Urinary bladder (tissue), 4 donors: ENCODE results near the gene SLC26A8. TPM values are rescaled to one million over a fixed set of nuclear protein-coding genes. Genes with fewer than 3 reads are reported as not detected.
"Not testable (repeated sequence)": the region's sequence is repeated elsewhere in the genome, so short reads cannot be mapped to it uniquely, and the experiment has no call there.

Experiments used
- DNase-seq: peaks from one replicate; pipeline ENCODE4 v3.0.0-alpha.2; 2015; ENCODE audit errors: extremely low spot score
- H3K27ac ChIP-seq: one replicate; pipeline ENCODE4 v1.5.1; 2013; ENCODE audit warnings: low read depth, mild to moderate bottlenecking, moderate library complexity
- H3K36me3 ChIP-seq: one replicate; pipeline ENCODE4 v1.6.1; 2013; ENCODE audit warnings: mild to moderate bottlenecking, moderate library complexity; ENCODE audit not compliant: insufficient read depth
- H3K4me1 ChIP-seq: one replicate; pipeline ENCODE4 v1.6.1; 2013; ENCODE audit warnings: mild to moderate bottlenecking, moderate library complexity; ENCODE audit not compliant: insufficient read depth
- H3K4me3 ChIP-seq: one replicate; pipeline ENCODE4 v1.5.1; 2013; ENCODE audit warnings: low read depth, low read length
- WGBS: extraction: QIAGEN DNeasy Blood & Tissue Kit; methylation state at CpG from one replicate; pipeline ENCODE4 v1.1.7; 2013; 5-methylcytosine and 5-hydroxymethylcytosine counted together
- polyA plus RNA-seq: library from polyadenylated mRNA; stranded (reverse); fragments of 200-250 nt; gene quantifications from one replicate; pipeline ENCODE4 v1.2.3, GENCODE V29; 2013
- total RNA-seq: library from RNA; depleted of rRNA; stranded (reverse); fragments of >200 nt; gene quantifications from one replicate; pipeline ENCODE4 v1.2.3, GENCODE V29; 2014
- donor health status: healthy with polysubstance abuse.
- donor health status: healthy.

SLC26A8 gene
- total and polyA plus RNA-seq, 2 donors, result 0.09 to 0.11 TPM

- no peak for DNase-seq
- no peak overlapping the region for H3K4me3 ChIP-seq
- H3K27ac ChIP-seq, result no peak overlapping the region
- no peaks in the 10 kb centered on the region for H3K4me1 ChIP-seq
- H3K36me3 ChIP-seq, result no peaks in the 10 kb centered on the region
- 92% methylated on average over 4 of the region's 4 CpGs for WGBS
Observed at GRCh38 chr6:35968821-35969220, 55.6 kb downstream of the SLC26A8 start.

GRCh38 chr6:35967076-35967774, 57.2 kb downstream of the SLC26A8 start:
- 86% methylated on average over 4 of the region's 4 CpGs for WGBS
- H3K27ac ChIP-seq, result no peak overlapping the region
- no peaks in the 10 kb centered on the region for H3K4me1 ChIP-seq
- no peak for DNase-seq
- no peak overlapping the region for H3K4me3 ChIP-seq
- H3K36me3 ChIP-seq, result no peaks in the 10 kb centered on the region

GRCh38 chr6:35962779-35963560, 61.5 kb downstream of the SLC26A8 start:
- WGBS, result 78% methylated on average over 14 of the region's 14 CpGs
- Histone ChIP-seq H3K4me1 (no peaks in the 10 kb centered on the region), H3K4me3 (no peak overlapping the region), H3K36me3 (no peaks in the 10 kb centered on the region), H3K27ac (no peak overlapping the region)
- DNase-seq, result no peak

GRCh38 chr6:35960187-35960586, 64.3 kb downstream of the SLC26A8 start:
- Histone ChIP-seq H3K27ac (no peak overlapping the region), H3K4me1 (no peaks in the 10 kb centered on the region), H3K4me3 (no peak overlapping the region), H3K36me3 (no peaks in the 10 kb centered on the region)
- WGBS, result 79% methylated on average over 2 of the region's 2 CpGs
- no peak for DNase-seq

- Histone ChIP-seq H3K36me3 (no peaks in the 10 kb centered on the region), H3K27ac (no peak overlapping the region), H3K4me1 (no peaks in the 10 kb centered on the region), H3K4me3 (no peak overlapping the region)
- WGBS, result 88% methylated on average over 4 of the region's 4 CpGs
- DNase-seq, result no peak
Observed at GRCh38 chr6:35955970-35956369, 68.5 kb downstream of the SLC26A8 start.

GRCh38 chr6:35955521-35955920, 68.9 kb downstream of the SLC26A8 start:
- no peak overlapping the region for H3K4me3 ChIP-seq
- H3K36me3 ChIP-seq, result no peaks in the 10 kb centered on the region
- no peaks in the 10 kb centered on the region for H3K4me1 ChIP-seq
- 87% methylated on average over 5 of the region's 5 CpGs for WGBS
- no peak for DNase-seq
- no peak overlapping the region for H3K27ac ChIP-seq

- DNase-seq, result no peak
- H3K4me3 ChIP-seq, result no peak overlapping the region
- WGBS, result 94% methylated on average over 8 of the region's 8 CpGs
- H3K4me1 ChIP-seq, result no peaks in the 10 kb centered on the region
- H3K27ac ChIP-seq, result no peak overlapping the region
- H3K36me3 ChIP-seq, result no peaks in the 10 kb centered on the region
Observed at GRCh38 chr6:35955071-35955470, 69.4 kb downstream of the SLC26A8 start.

GRCh38 chr6:35954333-35954732, 70.1 kb downstream of the SLC26A8 start:
- 92% methylated on average over 7 of the region's 7 CpGs for WGBS

GRCh38 chr6:35948725-35949124, 75.7 kb downstream of the SLC26A8 start:
- Histone ChIP-seq H3K27ac (no peak overlapping the region), H3K4me3 (no peak overlapping the region), H3K36me3 (no peaks in the 10 kb centered on the region), H3K4me1 (no peaks in the 10 kb centered on the region)
- WGBS, result 92% methylated on average over 1 of the region's 1 CpG
- DNase-seq, result no peak

More at GRCh38 chr6:35954333-35954732, 70.1 kb downstream of the SLC26A8 start:
- no peaks in the 10 kb centered on the region for H3K4me1 ChIP-seq
- no peak overlapping the region for H3K27ac ChIP-seq
- no peak for DNase-seq
- no peak overlapping the region for H3K4me3 ChIP-seq
- no peaks in the 10 kb centered on the region for H3K36me3 ChIP-seq

- no peaks in the 10 kb centered on the region for H3K36me3 ChIP-seq
- H3K27ac ChIP-seq, result no peak overlapping the region
- DNase-seq, result no peak
- no peak overlapping the region for H3K4me3 ChIP-seq
- WGBS, result 79% methylated on average over 1 of the region's 1 CpG
- no peaks in the 10 kb centered on the region for H3K4me1 ChIP-seq
Observed at GRCh38 chr6:35945650-35946025, 78.8 kb downstream of the SLC26A8 start.

GRCh38 chr6:35943390-35943789, 81.1 kb downstream of the SLC26A8 start:
- WGBS, result 79% methylated on average over 1 of the region's 1 CpG
- Histone ChIP-seq H3K4me3 (no peak overlapping the region), H3K27ac (no peak overlapping the region)

GRCh38 chr6:35942355-35942754, 82.1 kb downstream of the SLC26A8 start:
- Histone ChIP-seq H3K36me3 (no peaks in the 10 kb centered on the region), H3K4me1 (no peaks in the 10 kb centered on the region), H3K4me3 (no peak overlapping the region), H3K27ac (no peak overlapping the region)
- DNase-seq, result no peak

More at GRCh38 chr6:35943390-35943789, 81.1 kb downstream of the SLC26A8 start:
- Histone ChIP-seq H3K4me1 (no peaks in the 10 kb centered on the region), H3K36me3 (no peaks in the 10 kb centered on the region)
- DNase-seq, result no peak

- not testable (repeated sequence) for H3K4me3 ChIP-seq, DNase-seq, H3K4me1 ChIP-seq, H3K27ac ChIP-seq, H3K36me3 ChIP-seq
- 84% methylated on average over 7 of the region's 7 CpGs for WGBS
Observed at GRCh38 chr6:35941170-35941569, 83.3 kb downstream of the SLC26A8 start.

GRCh38 chr6:35940014-35940413, 84.4 kb downstream of the SLC26A8 start:
- not testable (repeated sequence) for H3K4me3 ChIP-seq, H3K4me1 ChIP-seq, H3K36me3 ChIP-seq, DNase-seq, H3K27ac ChIP-seq
- WGBS, result 93% methylated on average over 2 of the region's 2 CpGs
